Stimulated activated CD8-positive, alpha-beta memory T cell treated with anti-CD3 and anti-CD28 coated beads, Interleukin-4, amount 100 ng/mL, for 48 hours (primary cell): ENCODE measurements around the gene KCNK6.
"Not testable (repeated sequence)": the region's sequence is repeated elsewhere in the genome, so short reads cannot be mapped to it uniquely, and the experiment has no call there.

Experiments used
- DNase-seq: peaks from one replicate; pipeline ENCODE4 v3.0.0-alpha.2; 2020

KCNK6 gene

GRCh38 chr19:38324431-38324830 is 4.8 kb downstream of the KCNK6 start:
- DNase-seq: no peak

GRCh38 chr19:38326591-38326990 is 6.9 kb downstream of the KCNK6 start:
- no peak for DNase-seq

- DNase-seq: no peak
Measured at GRCh38 chr19:38329651-38330050, 10.0 kb downstream of the KCNK6 start.

GRCh38 chr19:38331728-38332127 is 12.1 kb downstream of the KCNK6 start:
- no peak for DNase-seq

- DNase-seq: no peak
Measured at GRCh38 chr19:38333245-38333644, 13.6 kb downstream of the KCNK6 start.

DNA sequence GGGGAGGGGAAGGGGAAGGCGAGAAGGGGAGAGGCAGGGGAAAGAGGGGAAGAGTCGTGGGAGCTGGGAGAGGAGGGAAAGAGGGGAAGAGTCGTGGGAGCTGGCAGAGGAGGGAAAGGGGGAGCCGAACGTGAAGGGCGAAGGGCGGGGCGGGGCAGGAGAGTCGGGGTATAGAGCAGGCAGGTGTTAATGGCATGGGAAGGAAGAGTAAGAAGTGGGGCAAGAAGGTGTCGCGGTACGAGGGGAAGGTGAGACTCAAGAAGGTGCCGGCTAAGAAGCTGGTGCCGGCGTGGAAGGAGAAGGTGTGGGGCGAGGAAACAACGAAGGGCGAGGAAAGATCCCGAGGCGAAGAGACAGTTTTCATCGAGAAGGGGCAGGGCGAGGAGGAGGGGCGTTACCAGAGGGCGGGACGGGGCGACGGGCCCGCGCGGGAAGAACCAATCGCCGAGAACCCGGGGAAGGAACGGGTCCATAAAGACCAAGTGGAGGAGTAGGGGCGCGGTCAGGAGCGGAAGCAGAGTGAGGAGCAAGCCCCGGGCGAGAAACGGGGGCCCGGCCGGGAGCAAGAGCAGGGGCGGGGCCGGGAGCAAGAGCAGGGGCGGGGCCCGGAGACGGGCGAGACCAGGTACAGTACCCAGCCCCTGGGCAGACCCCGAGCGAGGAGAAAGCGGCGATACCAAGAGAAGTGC is 16.4 kb downstream of the KCNK6 start:
- peak; percentile 96 for DNase-seq

DNA sequence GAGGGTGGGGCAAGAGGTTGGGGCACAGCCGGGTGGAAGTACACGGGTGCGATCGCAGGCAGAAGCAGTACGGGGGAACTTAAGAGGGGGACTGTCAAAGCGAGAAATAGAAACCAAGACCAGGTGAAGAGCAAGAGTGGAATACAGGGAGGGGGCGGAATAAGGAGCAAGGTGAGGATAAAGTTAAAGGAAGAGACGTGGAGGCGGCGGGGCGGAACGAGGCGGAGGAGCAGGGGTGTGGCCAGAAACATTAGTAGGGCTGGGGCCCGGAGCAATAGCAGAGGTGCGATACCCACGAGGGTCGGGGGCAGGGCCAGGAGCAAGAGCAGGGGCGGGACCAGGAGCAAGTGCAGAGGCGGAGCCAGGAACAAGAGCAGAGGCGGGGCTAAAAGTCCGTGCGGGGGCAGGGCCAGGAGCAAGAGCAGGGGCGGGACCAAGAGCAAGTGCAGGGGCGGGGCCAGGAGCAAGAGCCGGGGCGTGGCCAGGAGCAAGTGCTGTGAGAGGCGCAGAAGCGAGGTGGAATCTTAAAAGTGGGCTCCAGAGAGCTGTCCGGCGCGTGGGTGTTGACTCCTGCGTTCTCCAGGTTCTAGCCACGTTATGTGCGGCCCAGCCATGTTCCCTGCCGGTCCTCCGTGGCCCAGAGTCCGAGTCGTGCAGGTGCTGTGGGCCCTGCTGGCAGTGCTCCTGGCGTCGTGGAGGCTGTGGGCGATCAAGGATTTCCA is 17.2 kb downstream of the KCNK6 start:
- DNase-seq: peak; percentile 98

DNA sequence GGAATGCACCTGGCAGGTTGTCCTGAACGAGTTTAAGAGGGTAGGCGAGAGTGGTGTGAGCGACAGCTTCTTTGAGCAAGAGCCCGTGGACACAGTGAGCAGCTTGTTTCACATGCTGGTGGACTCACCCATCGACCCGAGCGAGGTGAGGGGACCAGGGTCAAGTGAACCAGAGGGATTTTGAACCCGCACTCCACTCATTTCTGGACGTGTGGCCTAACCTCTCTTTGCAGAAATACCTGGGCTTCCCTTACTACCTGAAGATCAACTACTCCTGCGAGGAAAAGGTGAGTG is 17.7 kb downstream of the KCNK6 start:
- DNase-seq: no peak

DNA sequence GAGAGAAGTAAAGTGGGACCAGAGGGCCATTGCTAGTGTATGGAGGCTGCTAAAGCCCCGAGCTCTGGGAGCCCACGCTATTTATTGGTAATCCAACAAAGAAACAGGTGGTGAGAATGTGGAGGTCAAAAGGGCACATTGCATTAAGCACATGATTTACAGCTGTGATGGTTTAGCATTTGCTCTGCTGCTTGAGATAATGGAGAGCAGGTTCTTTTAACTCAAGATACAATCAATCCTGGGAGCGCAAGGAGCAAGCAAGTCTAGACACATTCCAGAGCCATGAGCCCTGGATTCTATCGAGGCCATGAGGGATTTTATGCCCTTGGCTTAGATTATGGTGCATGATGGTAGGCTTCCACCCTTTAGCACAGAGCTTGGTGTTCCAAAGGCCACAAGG is 19.4 kb downstream of the KCNK6 start:
- DNase-seq: not testable (repeated sequence)

DNA sequence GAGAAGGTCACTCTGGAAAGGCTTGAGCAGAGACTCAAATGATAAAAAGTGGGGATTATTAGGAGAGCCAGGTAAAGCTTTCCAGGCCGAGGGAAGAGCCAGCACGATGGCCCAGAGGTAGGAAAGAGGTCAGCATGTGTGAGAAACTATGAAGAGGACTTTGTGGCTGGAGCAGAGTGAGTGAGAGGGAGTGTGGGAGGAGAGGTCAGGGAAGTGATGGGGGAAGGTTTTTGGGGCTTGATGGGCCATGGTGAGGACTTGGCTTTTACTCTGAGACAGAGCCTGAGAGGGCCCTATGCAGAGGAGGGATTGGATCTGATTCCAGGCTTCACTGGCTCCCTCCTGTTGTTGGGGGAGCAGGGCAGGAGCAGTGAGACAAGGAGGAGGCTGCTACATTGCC is 21.3 kb downstream of the KCNK6 start:
- no peak for DNase-seq

- DNase-seq: no peak
Measured at GRCh38 chr19:38346837-38347236, 27.2 kb downstream of the KCNK6 start.

- no peak for DNase-seq
Measured at GRCh38 chr19:38350883-38351282, 31.2 kb downstream of the KCNK6 start.

GRCh38 chr19:38351865-38352395 is 32.3 kb downstream of the KCNK6 start:
- no peak for DNase-seq

GRCh38 chr19:38352611-38353010 is 33.0 kb downstream of the KCNK6 start:
- DNase-seq: no peak

- no peak for DNase-seq
Measured at GRCh38 chr19:38355728-38356725, 36.4 kb downstream of the KCNK6 start.

- no peak for DNase-seq
Measured at GRCh38 chr19:38358071-38358470, 38.4 kb downstream of the KCNK6 start.

DNA sequence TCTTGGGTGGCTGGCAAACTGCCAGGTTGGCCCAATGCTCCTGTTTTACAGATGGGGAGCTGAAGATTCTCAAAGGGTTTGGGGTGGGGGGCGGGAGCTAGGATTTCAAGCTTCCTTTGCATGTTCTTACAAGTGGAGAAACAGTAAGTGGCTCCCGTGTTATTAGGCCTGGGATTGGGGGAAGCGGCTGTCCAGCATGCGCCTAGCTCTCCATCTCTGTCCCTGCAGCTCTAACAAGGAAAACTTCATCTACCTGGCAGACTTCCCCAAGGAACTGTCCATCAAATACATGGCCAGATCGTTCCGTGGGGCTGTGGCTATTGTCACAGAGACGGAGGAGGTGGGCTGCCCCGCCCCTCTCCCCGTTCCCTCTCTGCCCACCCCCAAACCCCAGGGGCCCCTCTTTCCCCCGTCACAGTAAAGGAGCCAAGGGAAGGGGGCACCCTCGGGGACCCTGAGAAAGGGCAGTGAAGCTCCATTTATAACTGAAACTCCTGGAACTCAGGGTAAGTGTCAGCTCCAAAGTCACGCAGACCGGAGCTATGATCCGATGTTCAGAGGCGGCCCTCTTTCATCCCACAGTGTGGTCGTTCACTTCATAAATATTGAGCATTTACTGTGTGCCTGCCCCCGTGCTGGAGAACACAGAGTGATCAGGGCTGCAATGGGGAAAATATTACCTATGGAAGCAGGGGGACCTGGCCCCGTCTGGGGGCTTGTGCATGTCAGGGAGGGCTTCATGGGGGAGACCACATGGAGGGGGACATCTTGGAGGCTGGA is 39.8 kb downstream of the KCNK6 start:
- no peak for DNase-seq

- no peak for DNase-seq
Measured at GRCh38 chr19:38360351-38360750, 40.7 kb downstream of the KCNK6 start.

- DNase-seq: no peak
Measured at GRCh38 chr19:38360839-38361631, 41.4 kb downstream of the KCNK6 start.

DNA sequence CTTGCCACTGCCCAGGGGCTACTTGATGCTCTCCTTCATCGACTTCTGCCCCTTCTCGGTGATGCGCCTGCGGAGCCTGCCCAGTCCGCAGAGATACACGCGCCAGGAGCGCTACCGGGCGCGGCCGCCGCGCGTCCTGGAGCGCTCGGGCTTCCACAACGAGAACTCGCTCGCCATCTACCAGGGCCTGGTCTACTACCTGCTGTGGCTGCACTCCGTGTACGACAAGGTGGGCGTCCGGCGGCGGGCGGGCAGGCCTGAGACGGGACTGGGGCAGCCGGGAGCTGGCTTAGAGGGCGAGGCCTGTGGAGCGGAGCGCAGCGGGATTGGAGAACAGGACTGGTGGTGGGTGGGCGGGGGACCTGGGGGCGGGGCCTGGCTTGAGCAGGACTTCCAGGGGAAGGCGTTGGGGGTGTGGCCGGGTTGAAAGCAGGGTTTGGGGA is 42.0 kb downstream of the KCNK6 start:
- DNase-seq: peak; percentile 83
